Bronchial epithelial cell (primary cell): ENCODE measurements around the gene GNG8. TPM values are rescaled to one million over a fixed set of nuclear protein-coding genes. Genes with fewer than 3 reads are reported as not detected.
A peak's percentile ranks its signal among the peaks of the same experiment; 100 is the strongest.

ENCODE experiments used
- DNase-seq: peaks from one replicate; pipeline ENCODE4 v3.0.0-alpha.2; 2010; ENCODE audit warnings: low read depth
- FAIRE-seq: peaks from 2 replicates; lab custom pipeline; 2011; peaks lifted over from hg19 to GRCh38; lab: Jason Lieb, UNC
- H3K27me3 ChIP-seq: 2 replicates; pipeline ENCODE4 v1.5.1; 2011; ENCODE audit warnings: low read length; ENCODE audit not compliant: control insufficient read depth, insufficient read depth
- H3K36me3 ChIP-seq: 2 replicates; pipeline ENCODE4 v1.5.1; 2011; ENCODE audit warnings: low read length; ENCODE audit not compliant: control insufficient read depth, insufficient read depth
- H3K4me3 ChIP-seq: 2 replicates; pipeline ENCODE4 v1.5.1; 2011; ENCODE audit warnings: mild to moderate bottlenecking, low read depth, low read length, control low read depth
- total RNA-seq: library from RNA; depleted of rRNA; stranded (reverse); fragments of >200 nt; gene quantifications from 2 replicates; pipeline ENCODE4 v1.2.1, GENCODE V29; 2014
- TF ChIP-seq, protein P1 (sequence below): IDR thresholded peaks from 2 replicates; pipeline ENCODE4 v1.5.1; 2011; ENCODE audit warnings: mild to moderate bottlenecking, moderate library complexity, low read length, control low read depth, inconsistent platforms; ENCODE audit not compliant: insufficient read depth, severe bottlenecking

Gene GNG8
- total RNA-seq, 1 donor from 2014 or later = not detected

DNA sequence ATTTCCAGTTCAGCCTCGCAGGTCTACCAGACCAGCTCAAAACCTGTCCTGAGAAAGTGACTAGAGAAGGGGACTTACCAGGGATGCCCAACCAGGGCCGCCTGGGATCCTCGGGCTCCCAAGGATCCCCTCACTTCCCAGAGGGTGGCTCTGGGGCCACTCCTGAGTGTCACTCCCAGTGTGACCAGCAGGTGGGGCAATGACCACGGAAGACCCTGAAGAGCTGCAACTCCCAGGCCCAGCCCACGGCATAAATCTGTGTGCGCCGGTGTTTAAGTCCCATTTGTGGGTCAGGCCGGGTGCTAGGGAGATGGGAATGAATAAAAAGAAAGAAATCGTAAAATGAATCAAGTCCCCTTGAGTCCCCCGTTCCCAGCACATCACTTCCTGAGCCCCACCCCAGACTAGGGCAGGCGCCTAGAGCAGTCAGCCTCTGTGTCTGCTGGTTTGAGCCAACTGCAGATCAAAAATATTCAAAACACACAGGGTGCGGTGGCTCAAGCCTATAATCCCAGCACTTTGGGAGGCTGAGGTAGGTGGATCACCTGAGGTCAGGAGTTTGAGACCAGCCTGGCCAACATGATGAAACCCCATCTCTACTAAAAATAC lies 21.8 kb downstream of the GNG8 start:
- TF ChIP-seq, protein P1, sequence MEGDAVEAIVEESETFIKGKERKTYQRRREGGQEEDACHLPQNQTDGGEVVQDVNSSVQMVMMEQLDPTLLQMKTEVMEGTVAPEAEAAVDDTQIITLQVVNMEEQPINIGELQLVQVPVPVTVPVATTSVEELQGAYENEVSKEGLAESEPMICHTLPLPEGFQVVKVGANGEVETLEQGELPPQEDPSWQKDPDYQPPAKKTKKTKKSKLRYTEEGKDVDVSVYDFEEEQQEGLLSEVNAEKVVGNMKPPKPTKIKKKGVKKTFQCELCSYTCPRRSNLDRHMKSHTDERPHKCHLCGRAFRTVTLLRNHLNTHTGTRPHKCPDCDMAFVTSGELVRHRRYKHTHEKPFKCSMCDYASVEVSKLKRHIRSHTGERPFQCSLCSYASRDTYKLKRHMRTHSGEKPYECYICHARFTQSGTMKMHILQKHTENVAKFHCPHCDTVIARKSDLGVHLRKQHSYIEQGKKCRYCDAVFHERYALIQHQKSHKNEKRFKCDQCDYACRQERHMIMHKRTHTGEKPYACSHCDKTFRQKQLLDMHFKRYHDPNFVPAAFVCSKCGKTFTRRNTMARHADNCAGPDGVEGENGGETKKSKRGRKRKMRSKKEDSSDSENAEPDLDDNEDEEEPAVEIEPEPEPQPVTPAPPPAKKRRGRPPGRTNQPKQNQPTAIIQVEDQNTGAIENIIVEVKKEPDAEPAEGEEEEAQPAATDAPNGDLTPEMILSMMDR = peak; percentile 84
- H3K4me3 ChIP-seq = no peak overlapping the region
- H3K36me3 ChIP-seq = peaks cover 9% of the 10 kb centered on the region
- H3K27me3 ChIP-seq = no peaks in the 10 kb centered on the region
- DNase-seq (peak; percentile 52), FAIRE-seq (no peak)

DNA sequence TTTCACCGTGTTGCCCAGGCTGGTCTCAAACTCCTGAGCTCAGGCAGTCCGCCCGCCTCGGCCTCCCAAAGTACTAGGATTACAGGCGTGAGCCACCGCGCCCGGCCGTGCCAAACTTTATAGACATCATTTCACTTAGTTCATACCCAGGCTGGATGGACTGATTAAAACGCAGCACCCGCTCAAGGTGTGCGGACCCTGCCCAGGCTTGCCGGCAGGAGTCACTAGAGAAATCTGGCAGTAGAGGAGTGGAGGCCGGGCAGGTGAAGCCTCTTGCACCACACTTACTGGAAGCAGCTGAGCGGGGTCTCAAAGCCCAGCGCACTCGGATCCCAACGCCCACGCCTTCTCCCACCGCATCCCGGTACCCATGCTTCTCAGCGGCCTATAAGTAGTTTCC lies 22.5 kb downstream of the GNG8 start:
- no peaks in the 10 kb centered on the region for H3K27me3 ChIP-seq
- H3K4me3 ChIP-seq = no peak overlapping the region
- TF ChIP-seq, protein P1 = no peak
- FAIRE-seq (no peak), DNase-seq (no peak)
- peaks cover 14% of the 10 kb centered on the region for H3K36me3 ChIP-seq

DNA sequence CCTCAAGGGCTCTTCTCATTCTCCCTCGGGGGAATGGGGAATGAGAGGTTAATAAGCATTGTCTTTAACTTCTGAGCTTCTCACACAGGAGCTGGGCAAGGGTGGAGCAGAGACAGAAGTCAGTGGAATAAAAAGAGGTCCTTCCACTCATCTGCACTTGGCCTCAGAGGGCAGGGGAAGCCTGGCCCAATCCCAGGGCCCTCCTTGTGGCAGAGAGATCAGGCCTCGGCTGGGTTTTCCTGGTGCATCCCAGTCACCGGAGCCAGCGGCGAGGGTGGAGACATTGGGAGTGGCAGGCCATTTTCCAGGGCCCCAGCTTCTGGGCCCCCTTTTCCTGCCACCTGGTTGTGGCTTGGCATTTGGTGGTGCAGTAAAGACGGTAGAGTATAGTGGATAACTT lies 24.2 kb downstream of the GNG8 start:
- Histone ChIP-seq H3K27me3 (no peaks in the 10 kb centered on the region), H3K36me3 (peaks cover 31% of the 10 kb centered on the region), H3K4me3 (no peak overlapping the region)
- TF ChIP-seq, protein P1 = no peak
- FAIRE-seq (no peak), DNase-seq (no peak)

DNA sequence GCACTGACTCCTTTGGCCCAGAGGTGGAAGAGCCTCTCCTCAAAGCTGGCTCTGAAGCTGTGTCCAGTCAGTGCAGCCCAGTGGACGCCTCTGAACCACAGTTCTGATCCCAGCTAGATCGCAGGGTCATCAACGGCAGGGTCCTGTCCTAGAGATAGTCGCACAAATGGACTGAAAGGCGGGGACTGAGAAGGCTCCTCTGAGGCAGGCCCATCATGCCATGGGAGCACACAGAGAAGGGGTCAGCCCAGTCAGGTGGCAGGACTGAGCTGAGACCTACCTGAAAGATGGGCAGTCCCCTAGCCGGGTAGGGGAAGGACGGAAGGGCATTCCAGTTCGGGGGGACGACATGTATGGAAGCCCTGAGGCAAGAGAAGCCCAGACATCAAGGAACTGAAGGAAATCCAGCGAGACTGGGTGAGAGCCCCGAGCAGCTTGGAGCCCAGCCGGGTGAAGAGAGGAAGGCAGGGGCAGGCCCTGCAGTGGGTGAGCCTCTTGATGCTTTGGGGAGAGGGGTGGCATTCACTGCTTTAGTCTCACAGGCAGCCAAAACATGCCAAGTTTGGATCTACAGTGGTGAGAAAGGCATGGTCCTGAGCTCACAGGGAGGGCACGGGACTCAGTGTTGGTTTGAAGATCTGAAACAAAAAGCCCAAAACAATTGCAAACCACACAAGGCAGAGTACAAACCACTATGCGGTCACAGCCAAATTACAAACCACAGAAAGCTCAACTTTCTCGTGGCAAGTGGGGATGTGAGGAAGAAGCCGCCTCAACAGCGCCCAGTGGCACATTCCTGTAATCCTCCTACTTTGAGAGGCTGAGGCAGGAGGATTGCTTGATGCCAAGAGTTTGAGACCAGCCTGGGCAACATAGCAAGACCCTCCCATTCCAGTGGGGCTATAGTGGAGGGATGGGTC lies 24.9 kb downstream of the GNG8 start:
- DNase-seq = no peak
- FAIRE-seq = no peak

DNA sequence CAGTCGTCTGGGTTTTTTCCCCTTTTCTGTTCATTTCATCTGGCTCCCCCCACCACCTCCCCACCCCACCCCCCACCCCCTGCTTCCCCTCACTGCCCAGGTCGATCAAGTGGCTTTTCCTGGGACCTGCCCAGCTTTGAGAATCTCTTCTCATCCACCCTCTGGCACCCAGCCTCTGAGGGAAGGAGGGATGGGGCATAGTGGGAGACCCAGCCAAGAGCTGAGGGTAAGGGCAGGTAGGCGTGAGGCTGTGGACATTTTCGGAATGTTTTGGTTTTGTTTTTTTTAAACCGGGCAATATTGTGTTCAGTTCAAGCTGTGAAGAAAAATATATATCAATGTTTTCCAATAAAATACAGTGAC lies 25.6 kb downstream of the GNG8 start:
- H3K4me3 ChIP-seq = no peak overlapping the region
- no peak for DNase-seq
- peaks cover 38% of the 10 kb centered on the region for H3K36me3 ChIP-seq
- FAIRE-seq = no peak
- no peaks in the 10 kb centered on the region for H3K27me3 ChIP-seq
- TF ChIP-seq, protein P1 = no peak

More for the DNA sequence above, 24.9 kb downstream of the GNG8 start:
- Histone ChIP-seq H3K27me3 (no peaks in the 10 kb centered on the region), H3K4me3 (no peak overlapping the region), H3K36me3 (peaks cover 34% of the 10 kb centered on the region)
- TF ChIP-seq, protein P1 = no peak
